Fibroblast of villous mesenchyme (primary cell): ENCODE data around the gene ADGRG4. TPM values are rescaled to one million over a fixed set of nuclear protein-coding genes. Genes with fewer than 3 reads are reported as not detected.

Experiments
- DNase-seq: peaks from one replicate; pipeline ENCODE4 v3.0.0-alpha.2; 2010; ENCODE audit warnings: low read depth
- H3K4me3 ChIP-seq: 2 replicates; pipeline ENCODE4 v1.5.1; 2011; ENCODE audit warnings: low read depth, mild to moderate bottlenecking, low read length
- total RNA-seq: library from RNA; depleted of rRNA; stranded (reverse); fragments of >200 nt; gene quantifications from 2 replicates; pipeline ENCODE4 v1.2.3, GENCODE V29; 2012
- TF ChIP-seq, protein P1 (sequence below): IDR thresholded peaks from 2 replicates; pipeline ENCODE4 v1.5.1; 2012; ENCODE audit warnings: low read depth, mild to moderate bottlenecking, low read length; ENCODE audit not compliant: insufficient read depth

The ADGRG4 gene
- total RNA-seq, 1 donor = not detected

DNA sequence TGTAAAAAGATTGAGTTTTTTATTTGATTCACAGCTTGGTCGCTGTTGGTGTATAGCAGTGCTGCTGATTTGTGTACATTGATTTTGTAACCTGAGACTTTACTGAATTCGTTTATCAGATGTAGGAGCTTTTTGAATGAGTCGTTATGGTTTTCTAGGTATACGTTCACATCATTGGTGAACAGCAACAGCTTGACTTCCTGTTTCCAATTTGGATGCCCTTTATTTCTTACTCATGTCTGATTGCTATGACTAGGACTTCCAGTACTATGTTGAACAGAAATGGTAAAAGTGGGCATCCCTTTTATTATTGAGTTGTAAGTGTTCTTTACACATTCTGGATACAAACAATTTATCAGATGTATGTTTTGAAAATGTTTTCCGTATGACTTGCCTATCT, 76.0 kb downstream of the ADGRG4 start:
- H3K4me3 ChIP-seq = no peak overlapping the region
- DNase-seq = no peak
- TF ChIP-seq, protein P1, sequence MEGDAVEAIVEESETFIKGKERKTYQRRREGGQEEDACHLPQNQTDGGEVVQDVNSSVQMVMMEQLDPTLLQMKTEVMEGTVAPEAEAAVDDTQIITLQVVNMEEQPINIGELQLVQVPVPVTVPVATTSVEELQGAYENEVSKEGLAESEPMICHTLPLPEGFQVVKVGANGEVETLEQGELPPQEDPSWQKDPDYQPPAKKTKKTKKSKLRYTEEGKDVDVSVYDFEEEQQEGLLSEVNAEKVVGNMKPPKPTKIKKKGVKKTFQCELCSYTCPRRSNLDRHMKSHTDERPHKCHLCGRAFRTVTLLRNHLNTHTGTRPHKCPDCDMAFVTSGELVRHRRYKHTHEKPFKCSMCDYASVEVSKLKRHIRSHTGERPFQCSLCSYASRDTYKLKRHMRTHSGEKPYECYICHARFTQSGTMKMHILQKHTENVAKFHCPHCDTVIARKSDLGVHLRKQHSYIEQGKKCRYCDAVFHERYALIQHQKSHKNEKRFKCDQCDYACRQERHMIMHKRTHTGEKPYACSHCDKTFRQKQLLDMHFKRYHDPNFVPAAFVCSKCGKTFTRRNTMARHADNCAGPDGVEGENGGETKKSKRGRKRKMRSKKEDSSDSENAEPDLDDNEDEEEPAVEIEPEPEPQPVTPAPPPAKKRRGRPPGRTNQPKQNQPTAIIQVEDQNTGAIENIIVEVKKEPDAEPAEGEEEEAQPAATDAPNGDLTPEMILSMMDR = no peak

DNA sequence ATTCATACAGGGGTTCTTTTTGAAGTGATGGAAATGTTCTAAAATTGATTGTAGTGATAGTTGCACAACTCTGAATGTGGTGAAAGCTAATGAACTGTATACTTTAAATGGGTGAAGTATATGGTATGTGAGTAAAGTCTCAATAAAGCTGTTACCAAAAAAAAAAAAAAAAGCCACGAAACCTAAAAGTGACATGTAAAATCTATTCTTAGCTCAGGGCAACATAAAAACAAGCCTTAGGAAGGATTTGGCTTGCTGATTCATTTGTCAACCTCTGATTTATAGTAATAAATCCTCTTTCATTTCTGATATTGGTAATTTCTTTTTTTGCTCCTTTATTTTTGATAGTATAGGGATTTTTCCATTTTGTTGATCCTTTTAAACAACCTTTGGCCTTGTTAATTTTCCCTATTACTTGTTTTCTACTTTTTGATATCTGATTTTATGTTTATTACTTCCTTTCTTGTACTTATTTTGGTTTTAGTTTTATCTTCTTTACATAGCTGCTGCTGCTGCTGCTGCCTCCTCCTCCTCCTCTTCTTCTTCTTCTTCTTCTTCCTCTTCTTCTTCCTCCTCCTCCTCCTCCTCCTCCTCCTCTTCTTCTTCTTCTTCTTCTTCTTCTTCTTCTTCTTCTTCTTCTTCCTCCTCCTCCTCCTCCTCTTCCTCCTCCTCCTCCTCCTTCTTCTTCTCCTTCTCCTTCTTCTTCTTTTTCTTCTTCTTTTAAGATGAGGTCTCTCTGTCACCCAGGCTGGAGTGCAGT, 79.4 kb downstream of the ADGRG4 start:
- no peak overlapping the region for H3K4me3 ChIP-seq
- TF ChIP-seq, protein P1 = no peak
- DNase-seq = no peak

DNA sequence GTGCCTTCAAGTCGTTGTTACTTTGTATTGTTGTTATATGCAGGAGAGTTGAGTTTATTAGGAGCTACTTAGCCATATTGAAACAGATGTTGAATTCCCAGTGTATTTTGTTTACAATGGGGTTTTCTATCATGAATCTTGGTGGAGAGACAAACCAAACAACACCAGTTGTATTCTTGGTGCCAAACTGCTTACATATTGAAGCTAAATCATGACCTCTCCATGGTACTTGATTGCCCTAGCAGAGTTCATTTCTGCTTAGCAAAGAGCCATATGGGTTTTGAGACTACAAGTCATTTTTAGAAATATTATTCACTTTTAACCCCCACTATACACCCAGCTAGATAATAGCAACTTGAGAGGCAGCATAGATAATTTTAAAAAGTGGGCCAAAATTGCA, 85.4 kb downstream of the ADGRG4 start:
- TF ChIP-seq, protein P1 = no peak
- H3K4me3 ChIP-seq = no peak overlapping the region
- DNase-seq = no peak

DNA sequence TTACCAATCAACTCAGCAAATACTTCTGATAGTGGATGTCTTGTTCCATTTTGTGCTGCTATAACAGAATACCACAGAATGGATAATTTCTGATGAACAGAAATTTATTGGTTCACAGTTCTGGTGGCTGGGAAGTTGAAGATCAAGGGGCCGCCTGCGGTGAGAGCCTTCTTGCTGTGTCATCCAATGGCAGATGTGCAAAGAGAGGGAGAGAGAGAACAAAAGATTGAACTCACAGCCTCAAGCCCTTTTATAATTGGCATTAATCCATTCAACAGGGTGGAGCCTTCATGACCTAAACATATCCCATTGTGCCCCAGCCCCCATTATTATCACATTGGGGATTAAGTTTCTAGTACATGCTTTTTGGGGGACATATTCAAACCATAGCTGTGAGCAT, 86.1 kb downstream of the ADGRG4 start:
- no peak overlapping the region for H3K4me3 ChIP-seq
- DNase-seq = no peak
- TF ChIP-seq, protein P1 = no peak

DNA sequence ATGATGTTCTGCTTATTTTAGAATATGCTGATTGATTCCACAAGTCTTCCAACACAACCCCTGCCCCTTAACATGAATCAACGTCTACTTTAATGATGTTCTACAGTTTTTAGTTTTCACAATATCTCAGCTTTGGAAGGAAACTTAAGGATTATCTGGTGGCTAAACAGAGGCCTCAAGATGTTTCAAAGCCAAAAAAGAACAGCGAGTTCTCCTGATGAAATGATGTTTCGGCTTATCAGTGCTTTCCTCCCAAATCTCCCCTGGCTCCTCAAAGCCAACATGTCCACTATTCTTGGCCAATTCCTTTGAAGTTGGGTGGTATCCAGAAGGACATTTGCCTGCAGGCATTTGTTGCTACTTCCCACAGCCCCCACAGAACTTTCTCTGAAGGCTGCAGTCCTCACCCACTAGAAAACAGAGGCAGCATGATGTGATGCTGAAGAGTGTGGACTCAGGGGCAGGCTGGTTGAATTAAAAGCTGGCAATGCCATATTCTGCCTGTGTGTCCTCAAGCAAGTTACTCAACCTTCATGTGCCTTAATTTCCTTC, 87.3 kb downstream of the ADGRG4 start:
- DNase-seq = no peak
- no peak overlapping the region for H3K4me3 ChIP-seq
- TF ChIP-seq, protein P1 = no peak

DNA sequence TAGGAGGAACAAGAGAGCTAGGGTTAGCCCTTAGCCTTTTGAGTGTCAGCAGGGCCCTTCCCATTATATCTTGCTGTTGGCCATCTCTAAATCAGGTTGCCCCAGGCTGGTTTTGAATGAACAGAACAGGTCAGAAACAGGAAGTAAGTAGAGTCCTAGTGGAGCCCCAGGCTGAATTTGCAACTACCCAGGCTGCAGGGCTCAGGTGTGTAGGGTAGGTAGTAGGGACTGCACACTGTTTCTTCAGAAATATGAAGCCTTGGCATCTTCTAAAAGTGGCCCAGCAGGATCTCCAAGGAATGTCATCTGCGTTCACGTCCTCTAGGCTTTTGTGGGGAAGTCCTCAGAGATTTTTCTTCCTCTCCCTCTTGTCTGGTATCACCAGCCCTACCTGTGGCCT, 90.2 kb downstream of the ADGRG4 start:
- H3K4me3 ChIP-seq = no peak overlapping the region
- DNase-seq = no peak
- TF ChIP-seq, protein P1 = no peak

DNA sequence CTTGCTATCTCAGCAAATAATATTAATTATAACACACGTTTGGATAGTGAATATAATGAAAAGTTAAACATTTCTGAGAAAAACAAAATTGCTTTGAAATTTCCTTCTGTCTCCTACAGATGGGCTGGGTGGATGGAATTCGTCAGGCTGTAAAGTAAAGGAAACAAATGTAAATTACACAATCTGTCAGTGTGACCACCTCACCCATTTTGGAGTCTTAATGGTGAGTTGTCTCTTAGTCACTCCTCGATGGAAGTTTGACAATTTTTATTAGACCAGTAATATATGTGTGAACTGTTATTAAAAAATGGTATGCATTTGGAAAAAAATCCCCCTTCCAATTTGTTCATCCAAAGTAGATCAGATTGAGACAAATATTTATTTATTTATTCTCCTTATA, 94.5 kb downstream of the ADGRG4 start:
- DNase-seq = peak; percentile 6
- no peak overlapping the region for H3K4me3 ChIP-seq
- TF ChIP-seq, protein P1 = no peak
